ENCODE data around the gene FAM216A.

The FAM216A gene

DNA sequence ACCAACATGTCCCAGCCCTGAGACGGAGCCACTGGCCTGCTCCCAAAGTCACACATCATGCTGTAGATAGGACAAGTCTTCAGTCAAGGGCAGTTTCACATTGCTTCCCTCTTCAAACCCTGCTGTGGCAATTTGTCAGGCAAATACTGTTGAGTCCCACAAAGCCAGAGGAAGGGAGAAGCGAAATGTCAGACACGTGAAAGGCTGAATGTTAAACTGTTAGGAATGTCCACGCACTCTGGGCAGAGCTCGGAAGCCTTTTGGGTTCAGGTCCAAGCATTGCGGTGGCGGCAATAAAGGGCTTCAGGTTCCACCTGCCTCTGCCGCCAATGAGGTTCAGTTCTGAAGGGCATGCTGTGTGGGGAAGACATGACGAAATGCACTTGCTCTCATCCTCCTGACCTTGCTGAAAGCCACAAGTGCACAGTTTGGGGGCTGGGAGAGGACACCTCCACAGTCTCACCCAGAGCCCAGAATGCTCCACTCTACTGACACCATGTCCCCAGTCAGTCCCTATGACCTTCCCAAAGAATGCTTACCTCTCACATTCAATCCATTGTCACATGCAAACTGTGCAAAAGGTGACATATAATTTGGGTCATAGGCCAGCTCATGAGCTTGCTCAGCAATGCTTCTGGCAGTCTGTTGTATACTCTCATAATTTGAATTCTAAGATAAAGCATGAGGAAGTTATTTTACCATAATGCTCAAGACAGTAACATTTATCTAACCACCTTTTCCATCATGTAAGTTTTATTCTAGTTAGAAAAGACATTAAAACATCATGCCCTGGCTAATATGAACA is 69.2 kb downstream of the FAM216A start:
- no peak for FAIRE-seq

DNA sequence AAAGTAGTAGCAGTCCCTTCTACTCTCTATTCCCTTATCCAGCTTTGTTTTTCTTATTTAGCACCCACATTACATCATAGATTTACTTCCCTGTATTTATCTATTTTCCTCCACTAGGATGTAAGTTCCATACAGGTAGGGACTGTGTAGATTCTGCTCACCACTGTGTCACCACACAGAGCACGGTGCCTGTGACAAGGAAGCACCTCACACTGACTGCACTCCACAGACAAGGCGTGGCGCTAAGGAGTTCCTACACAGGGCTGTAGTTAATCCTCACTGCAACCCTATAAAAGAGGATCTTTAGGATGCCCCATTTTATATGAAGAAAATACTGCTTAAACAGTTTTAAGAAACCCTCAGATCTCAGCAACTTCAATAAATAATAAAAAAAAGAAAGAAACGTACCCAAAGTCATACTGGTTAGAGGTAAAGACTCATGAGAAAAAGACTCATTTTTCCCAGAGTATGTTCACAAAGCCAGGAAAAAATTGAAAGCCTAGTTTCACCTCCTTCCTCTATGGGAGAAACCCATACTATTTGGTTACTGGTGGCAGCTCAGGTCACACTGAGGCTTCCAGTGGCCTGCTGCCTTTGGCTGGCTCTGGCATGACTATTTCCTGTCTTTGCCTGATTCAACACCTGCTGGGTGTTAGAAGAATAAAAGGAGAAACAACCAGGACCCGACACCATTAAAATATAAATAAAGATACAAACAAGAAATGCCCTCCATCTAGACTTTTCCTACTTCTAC is 70.4 kb downstream of the FAM216A start:
- DNase-seq (ENCODE audit: insufficient read length, low spot score) (no peak), FAIRE-seq (no peak)

More for the DNA sequence above, 69.2 kb downstream of the FAM216A start:
- no peak for DNase-seq (ENCODE audit: insufficient read length, low spot score)
